WTC11 (cell line): Measurements from ENCODE around the gene SMARCAD1. TPM values are rescaled to one million over a fixed set of nuclear protein-coding genes. Genes with fewer than 3 reads are reported as not detected.

Experiments
- ATAC-seq: fragments of 200-7000 bp; cut with Tn5 transposase; 2 replicates; pipeline ENCODE4 v1.10.0; 2021; ENCODE audit warnings: mild to moderate bottlenecking, moderate library complexity
- CTCF ChIA-PET: fragments of 300-600 bp; sonication (Branson Sonifier 250); formaldehyde crosslinking; loops from one replicate; lab custom pipeline; 2021; ENCODE audit warnings: antibody characterized with exemption; lab: Charles Lee
- POLR2A ChIA-PET: fragments of 350-600 bp; sonication (Branson Sonifier 250); formaldehyde crosslinking; loops from one replicate; lab custom pipeline; 2021; ENCODE audit warnings: antibody characterized with exemption; lab: Charles Lee
- DNase-seq: peaks from one replicate; pipeline ENCODE4 v3.0.0; 2021; ENCODE audit warnings: low spot score
- H3K27ac Mint-ChIP-seq: 2 replicates; pipeline ENCODE4 v1.8.0; 2021; ENCODE audit warnings: mixed read lengths
- H3K27me3 Mint-ChIP-seq: 2 replicates; pipeline ENCODE4 v1.8.0; 2021; ENCODE audit warnings: low read depth, mild to moderate bottlenecking, moderate library complexity, mixed read lengths
- H3K36me3 Mint-ChIP-seq: 2 replicates; pipeline ENCODE4 v1.8.0; 2021; ENCODE audit warnings: mixed read lengths
- H3K4me1 Mint-ChIP-seq: 2 replicates; pipeline ENCODE4 v1.8.0; 2022; ENCODE audit warnings: mixed read lengths
- H3K4me3 Mint-ChIP-seq: 2 replicates; pipeline ENCODE4 v1.8.0; 2021; ENCODE audit warnings: mild to moderate bottlenecking, moderate library complexity, mixed read lengths
- H3K9me3 Mint-ChIP-seq: 2 replicates; pipeline ENCODE4 v1.8.0; 2021; ENCODE audit warnings: mixed read lengths
- ELF4 ChIP-seq: sonication (generic); formaldehyde crosslinking; IDR thresholded peaks from 2 replicates; pipeline ENCODE4 v1.8.1; 2022; ENCODE audit warnings: low read depth, mild to moderate bottlenecking, moderate library complexity, missing genetic modification reagents
- ETV6 ChIP-seq: sonication (generic); formaldehyde crosslinking; IDR thresholded peaks from 2 replicates; pipeline ENCODE4 v1.8.1; 2022; ENCODE audit warnings: mild to moderate bottlenecking, missing genetic modification reagents
- NR2C2 ChIP-seq: sonication (generic); formaldehyde crosslinking; IDR thresholded peaks from 2 replicates; pipeline ENCODE4 v1.8.0; 2022; ENCODE audit warnings: mild to moderate bottlenecking, missing genetic modification reagents
- RELA ChIP-seq: sonication (generic); formaldehyde crosslinking; IDR thresholded peaks from 2 replicates; pipeline ENCODE4 v1.8.1; 2022; ENCODE audit warnings: missing genetic modification reagents, mild to moderate bottlenecking, borderline replicate concordance
- RORB ChIP-seq: fragments of 250-450 bp; sonication (Bioruptor Pico); IDR thresholded peaks from 2 replicates; pipeline ENCODE4 v1.9.0; 2021; ENCODE audit warnings: mild to moderate bottlenecking
- ZNF423 ChIP-seq: fragments of 250-450 bp; sonication (Bioruptor Pico); IDR thresholded peaks from 2 replicates; pipeline ENCODE4 v2.1.2; 2022; ENCODE audit warnings: mild to moderate bottlenecking, moderate library complexity
- total RNA-seq: library from RNA; stranded (reverse); gene quantifications from 3 replicates; pipeline ENCODE4 v1.2.3, GENCODE V29; 2021
- TF ChIP-seq, protein P1 (sequence below): sonication (generic); formaldehyde crosslinking; IDR thresholded peaks from 2 replicates; pipeline ENCODE4 v1.8.1; 2023; ENCODE audit warnings: mild to moderate bottlenecking, missing genetic modification reagents
- TF ChIP-seq, protein P2 (sequence below): sonication (generic); formaldehyde crosslinking; IDR thresholded peaks from 2 replicates; pipeline ENCODE4 v1.8.0; 2023; ENCODE audit warnings: mild to moderate bottlenecking, missing genetic modification reagents
- TF ChIP-seq, protein P3 (sequence below): sonication (generic); formaldehyde crosslinking; IDR thresholded peaks from 2 replicates; pipeline ENCODE4 v1.8.1; 2023; ENCODE audit warnings: mild to moderate bottlenecking, missing genetic modification reagents, borderline replicate concordance
- TF ChIP-seq, protein P4 (sequence below): fragments of 250-450 bp; sonication (Bioruptor Pico); IDR thresholded peaks from 2 replicates; pipeline ENCODE4 v1.9.0; 2021; ENCODE audit warnings: mild to moderate bottlenecking, borderline replicate concordance
- TF ChIP-seq, protein P5 (sequence below): sonication (generic); formaldehyde crosslinking; IDR thresholded peaks from 2 replicates; pipeline ENCODE4 v1.8.1; 2022; ENCODE audit warnings: low read depth, mild to moderate bottlenecking, moderate library complexity, missing genetic modification reagents, borderline replicate concordance
- TF ChIP-seq, protein P6 (sequence below): fragments of 250-450 bp; sonication (Bioruptor Pico); conservative IDR thresholded peaks from 2 replicates; pipeline ENCODE4 v1.9.0; 2021; ENCODE audit warnings: mild to moderate bottlenecking
- TF ChIP-seq, protein P7 (sequence below): sonication (generic); formaldehyde crosslinking; IDR thresholded peaks from 2 replicates; pipeline ENCODE4 v1.8.1; 2022; ENCODE audit warnings: low read depth, missing genetic modification reagents, borderline replicate concordance
- TF ChIP-seq, protein P8 (sequence below): sonication (generic); formaldehyde crosslinking; IDR thresholded peaks from 2 replicates; pipeline ENCODE4 v1.8.0; 2023; ENCODE audit warnings: missing genetic modification reagents

Gene SMARCAD1
- total RNA-seq, 1 experiment from 2014 or later = 48.9 TPM

DNA sequence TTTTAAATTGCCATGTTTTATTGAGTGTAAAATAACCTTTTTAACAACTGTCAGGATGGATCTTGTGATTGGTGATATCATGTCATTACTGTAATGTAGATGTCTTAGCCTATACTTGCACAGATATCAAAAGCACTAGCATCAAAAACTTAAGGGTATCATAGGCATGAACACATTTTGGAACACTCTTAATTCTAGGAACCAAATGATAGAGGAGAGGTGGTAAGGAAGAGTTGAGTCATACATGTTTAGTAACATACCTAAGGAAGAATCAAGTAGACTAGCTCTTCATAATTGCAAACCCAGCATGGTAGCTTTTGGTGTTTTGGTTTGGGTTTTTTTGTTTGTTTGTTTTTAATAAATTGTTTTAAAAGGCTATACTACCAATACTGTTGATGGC lies 43.4 kb downstream of the SMARCAD1 start:
- Mint-ChIP-seq H3K27me3 (no peaks in the 10 kb centered on the region), H3K4me1 (no peaks in the 10 kb centered on the region), H3K27ac (no peak overlapping the region), H3K4me3 (no peak overlapping the region), H3K36me3 (peaks cover 42% of the 10 kb centered on the region), H3K9me3 (no peaks in the 10 kb centered on the region)
- TF ChIP-seq ZNF423 (CRISPR knock-in tag) (no peak), RORB (CRISPR knock-in tag) (no peak), NR2C2 (no peak)
- TF ChIP-seq, protein P1, sequence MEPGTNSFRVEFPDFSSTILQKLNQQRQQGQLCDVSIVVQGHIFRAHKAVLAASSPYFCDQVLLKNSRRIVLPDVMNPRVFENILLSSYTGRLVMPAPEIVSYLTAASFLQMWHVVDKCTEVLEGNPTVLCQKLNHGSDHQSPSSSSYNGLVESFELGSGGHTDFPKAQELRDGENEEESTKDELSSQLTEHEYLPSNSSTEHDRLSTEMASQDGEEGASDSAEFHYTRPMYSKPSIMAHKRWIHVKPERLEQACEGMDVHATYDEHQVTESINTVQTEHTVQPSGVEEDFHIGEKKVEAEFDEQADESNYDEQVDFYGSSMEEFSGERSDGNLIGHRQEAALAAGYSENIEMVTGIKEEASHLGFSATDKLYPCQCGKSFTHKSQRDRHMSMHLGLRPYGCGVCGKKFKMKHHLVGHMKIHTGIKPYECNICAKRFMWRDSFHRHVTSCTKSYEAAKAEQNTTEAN = no peak
- DNase-seq (no peak), ATAC-seq (no peak)
- ChIA-PET CTCF (no interaction called here), POLR2A (no interaction called here)

DNA sequence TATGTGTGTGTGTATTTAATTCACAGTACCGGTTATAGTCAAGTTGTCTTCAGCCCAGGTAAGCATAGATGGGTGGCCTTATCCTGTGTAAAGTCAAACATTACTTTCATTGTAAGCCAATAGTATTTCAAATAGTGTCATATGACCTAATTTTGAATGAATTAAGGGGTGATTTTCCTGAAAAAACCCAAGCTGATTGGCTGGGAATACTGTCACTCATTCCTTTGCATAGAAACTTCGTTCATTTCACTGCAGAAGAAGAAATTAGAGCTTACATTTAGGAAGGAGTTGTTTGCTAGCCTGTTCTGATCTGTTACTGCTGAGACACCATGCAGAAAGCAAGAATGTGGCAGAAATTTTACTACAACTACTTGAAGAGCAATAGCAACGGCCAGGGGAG lies 45.4 kb downstream of the SMARCAD1 start:
- Mint-ChIP-seq H3K27me3 (no peaks in the 10 kb centered on the region), H3K4me3 (no peak overlapping the region), H3K36me3 (peaks cover 39% of the 10 kb centered on the region), H3K9me3 (no peaks in the 10 kb centered on the region), H3K27ac (no peak overlapping the region), H3K4me1 (no peaks in the 10 kb centered on the region)
- ChIA-PET CTCF (no interaction called here), POLR2A (no interaction called here)
- DNase-seq (no peak), ATAC-seq (no peak)
- TF ChIP-seq, protein P2, sequence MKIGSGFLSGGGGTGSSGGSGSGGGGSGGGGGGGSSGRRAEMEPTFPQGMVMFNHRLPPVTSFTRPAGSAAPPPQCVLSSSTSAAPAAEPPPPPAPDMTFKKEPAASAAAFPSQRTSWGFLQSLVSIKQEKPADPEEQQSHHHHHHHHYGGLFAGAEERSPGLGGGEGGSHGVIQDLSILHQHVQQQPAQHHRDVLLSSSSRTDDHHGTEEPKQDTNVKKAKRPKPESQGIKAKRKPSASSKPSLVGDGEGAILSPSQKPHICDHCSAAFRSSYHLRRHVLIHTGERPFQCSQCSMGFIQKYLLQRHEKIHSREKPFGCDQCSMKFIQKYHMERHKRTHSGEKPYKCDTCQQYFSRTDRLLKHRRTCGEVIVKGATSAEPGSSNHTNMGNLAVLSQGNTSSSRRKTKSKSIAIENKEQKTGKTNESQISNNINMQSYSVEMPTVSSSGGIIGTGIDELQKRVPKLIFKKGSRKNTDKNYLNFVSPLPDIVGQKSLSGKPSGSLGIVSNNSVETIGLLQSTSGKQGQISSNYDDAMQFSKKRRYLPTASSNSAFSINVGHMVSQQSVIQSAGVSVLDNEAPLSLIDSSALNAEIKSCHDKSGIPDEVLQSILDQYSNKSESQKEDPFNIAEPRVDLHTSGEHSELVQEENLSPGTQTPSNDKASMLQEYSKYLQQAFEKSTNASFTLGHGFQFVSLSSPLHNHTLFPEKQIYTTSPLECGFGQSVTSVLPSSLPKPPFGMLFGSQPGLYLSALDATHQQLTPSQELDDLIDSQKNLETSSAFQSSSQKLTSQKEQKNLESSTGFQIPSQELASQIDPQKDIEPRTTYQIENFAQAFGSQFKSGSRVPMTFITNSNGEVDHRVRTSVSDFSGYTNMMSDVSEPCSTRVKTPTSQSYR (CRISPR knock-in tag) = no peak
- TF ChIP-seq, protein P3, sequence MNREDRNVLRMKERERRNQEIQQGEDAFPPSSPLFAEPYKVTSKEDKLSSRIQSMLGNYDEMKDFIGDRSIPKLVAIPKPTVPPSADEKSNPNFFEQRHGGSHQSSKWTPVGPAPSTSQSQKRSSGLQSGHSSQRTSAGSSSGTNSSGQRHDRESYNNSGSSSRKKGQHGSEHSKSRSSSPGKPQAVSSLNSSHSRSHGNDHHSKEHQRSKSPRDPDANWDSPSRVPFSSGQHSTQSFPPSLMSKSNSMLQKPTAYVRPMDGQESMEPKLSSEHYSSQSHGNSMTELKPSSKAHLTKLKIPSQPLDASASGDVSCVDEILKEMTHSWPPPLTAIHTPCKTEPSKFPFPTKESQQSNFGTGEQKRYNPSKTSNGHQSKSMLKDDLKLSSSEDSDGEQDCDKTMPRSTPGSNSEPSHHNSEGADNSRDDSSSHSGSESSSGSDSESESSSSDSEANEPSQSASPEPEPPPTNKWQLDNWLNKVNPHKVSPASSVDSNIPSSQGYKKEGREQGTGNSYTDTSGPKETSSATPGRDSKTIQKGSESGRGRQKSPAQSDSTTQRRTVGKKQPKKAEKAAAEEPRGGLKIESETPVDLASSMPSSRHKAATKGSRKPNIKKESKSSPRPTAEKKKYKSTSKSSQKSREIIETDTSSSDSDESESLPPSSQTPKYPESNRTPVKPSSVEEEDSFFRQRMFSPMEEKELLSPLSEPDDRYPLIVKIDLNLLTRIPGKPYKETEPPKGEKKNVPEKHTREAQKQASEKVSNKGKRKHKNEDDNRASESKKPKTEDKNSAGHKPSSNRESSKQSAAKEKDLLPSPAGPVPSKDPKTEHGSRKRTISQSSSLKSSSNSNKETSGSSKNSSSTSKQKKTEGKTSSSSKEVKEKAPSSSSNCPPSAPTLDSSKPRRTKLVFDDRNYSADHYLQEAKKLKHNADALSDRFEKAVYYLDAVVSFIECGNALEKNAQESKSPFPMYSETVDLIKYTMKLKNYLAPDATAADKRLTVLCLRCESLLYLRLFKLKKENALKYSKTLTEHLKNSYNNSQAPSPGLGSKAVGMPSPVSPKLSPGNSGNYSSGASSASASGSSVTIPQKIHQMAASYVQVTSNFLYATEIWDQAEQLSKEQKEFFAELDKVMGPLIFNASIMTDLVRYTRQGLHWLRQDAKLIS = no peak
- TF ChIP-seq, protein P4, sequence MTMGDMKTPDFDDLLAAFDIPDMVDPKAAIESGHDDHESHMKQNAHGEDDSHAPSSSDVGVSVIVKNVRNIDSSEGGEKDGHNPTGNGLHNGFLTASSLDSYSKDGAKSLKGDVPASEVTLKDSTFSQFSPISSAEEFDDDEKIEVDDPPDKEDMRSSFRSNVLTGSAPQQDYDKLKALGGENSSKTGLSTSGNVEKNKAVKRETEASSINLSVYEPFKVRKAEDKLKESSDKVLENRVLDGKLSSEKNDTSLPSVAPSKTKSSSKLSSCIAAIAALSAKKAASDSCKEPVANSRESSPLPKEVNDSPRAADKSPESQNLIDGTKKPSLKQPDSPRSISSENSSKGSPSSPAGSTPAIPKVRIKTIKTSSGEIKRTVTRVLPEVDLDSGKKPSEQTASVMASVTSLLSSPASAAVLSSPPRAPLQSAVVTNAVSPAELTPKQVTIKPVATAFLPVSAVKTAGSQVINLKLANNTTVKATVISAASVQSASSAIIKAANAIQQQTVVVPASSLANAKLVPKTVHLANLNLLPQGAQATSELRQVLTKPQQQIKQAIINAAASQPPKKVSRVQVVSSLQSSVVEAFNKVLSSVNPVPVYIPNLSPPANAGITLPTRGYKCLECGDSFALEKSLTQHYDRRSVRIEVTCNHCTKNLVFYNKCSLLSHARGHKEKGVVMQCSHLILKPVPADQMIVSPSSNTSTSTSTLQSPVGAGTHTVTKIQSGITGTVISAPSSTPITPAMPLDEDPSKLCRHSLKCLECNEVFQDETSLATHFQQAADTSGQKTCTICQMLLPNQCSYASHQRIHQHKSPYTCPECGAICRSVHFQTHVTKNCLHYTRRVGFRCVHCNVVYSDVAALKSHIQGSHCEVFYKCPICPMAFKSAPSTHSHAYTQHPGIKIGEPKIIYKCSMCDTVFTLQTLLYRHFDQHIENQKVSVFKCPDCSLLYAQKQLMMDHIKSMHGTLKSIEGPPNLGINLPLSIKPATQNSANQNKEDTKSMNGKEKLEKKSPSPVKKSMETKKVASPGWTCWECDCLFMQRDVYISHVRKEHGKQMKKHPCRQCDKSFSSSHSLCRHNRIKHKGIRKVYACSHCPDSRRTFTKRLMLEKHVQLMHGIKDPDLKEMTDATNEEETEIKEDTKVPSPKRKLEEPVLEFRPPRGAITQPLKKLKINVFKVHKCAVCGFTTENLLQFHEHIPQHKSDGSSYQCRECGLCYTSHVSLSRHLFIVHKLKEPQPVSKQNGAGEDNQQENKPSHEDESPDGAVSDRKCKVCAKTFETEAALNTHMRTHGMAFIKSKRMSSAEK = no peak
- TF ChIP-seq ETV6 (CRISPR knock-in tag) (no peak), NR2C2 (no peak), RELA (CRISPR knock-in tag) (no peak), ELF4 (CRISPR knock-in tag) (no peak)
- TF ChIP-seq, protein P1 = no peak
- TF ChIP-seq, protein P5, sequence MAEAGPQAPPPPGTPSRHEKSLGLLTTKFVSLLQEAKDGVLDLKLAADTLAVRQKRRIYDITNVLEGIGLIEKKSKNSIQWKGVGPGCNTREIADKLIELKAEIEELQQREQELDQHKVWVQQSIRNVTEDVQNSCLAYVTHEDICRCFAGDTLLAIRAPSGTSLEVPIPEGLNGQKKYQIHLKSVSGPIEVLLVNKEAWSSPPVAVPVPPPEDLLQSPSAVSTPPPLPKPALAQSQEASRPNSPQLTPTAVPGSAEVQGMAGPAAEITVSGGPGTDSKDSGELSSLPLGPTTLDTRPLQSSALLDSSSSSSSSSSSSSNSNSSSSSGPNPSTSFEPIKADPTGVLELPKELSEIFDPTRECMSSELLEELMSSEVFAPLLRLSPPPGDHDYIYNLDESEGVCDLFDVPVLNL = no peak
- TF ChIP-seq, protein P6, sequence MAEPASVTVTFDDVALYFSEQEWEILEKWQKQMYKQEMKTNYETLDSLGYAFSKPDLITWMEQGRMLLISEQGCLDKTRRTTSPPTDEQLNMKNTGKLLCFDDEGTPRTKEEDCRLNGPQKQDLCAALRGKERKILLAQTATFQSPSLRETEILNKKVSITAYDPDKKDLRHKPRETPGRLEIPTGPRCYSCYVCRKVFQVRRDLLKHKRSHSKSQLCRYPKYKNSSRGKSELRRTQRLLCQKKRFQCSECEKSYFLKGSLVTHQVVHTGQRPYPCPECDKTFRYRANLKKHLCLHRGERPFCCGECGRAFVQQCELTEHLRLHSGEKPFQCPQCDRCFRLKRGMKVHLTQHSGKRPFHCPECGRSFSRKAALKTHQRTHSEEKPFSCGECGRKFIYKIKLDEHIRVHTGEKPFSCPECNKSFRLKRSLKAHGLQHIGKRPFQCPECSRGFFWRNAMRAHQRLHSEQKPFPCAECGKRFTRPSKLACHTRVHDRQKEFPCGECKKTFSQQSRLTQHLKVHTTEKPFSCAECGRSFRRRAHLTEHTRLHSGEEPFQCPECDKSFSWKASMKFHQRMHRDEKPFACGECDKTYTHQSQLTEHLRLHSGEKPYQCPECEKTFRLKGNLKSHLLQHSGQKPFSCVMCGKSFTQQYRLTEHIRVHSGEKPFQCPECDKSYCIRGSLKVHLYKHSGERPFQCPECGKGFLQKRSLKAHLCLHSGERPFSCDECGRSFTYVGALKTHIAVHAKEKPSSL (CRISPR knock-in tag) = no peak
- TF ChIP-seq, protein P7, sequence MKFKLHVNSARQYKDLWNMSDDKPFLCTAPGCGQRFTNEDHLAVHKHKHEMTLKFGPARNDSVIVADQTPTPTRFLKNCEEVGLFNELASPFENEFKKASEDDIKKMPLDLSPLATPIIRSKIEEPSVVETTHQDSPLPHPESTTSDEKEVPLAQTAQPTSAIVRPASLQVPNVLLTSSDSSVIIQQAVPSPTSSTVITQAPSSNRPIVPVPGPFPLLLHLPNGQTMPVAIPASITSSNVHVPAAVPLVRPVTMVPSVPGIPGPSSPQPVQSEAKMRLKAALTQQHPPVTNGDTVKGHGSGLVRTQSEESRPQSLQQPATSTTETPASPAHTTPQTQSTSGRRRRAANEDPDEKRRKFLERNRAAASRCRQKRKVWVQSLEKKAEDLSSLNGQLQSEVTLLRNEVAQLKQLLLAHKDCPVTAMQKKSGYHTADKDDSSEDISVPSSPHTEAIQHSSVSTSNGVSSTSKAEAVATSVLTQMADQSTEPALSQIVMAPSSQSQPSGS = no peak
- TF ChIP-seq, protein P8, sequence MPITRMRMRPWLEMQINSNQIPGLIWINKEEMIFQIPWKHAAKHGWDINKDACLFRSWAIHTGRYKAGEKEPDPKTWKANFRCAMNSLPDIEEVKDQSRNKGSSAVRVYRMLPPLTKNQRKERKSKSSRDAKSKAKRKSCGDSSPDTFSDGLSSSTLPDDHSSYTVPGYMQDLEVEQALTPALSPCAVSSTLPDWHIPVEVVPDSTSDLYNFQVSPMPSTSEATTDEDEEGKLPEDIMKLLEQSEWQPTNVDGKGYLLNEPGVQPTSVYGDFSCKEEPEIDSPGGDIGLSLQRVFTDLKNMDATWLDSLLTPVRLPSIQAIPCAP (CRISPR knock-in tag) = no peak
